Astrocyte (in vitro differentiated cells and primary cell): ENCODE results near the gene SRSF1.

Experiments
- EZH2 ChIP-seq: IDR thresholded peaks from 2 replicates; pipeline ENCODE4 v1.6.1; 2012; ENCODE audit warnings: mild to moderate bottlenecking, low read length, inconsistent platforms; ENCODE audit not compliant: insufficient read depth
- TF ChIP-seq, protein P1 (sequence below): IDR thresholded peaks from 2 replicates; pipeline ENCODE4 v1.5.1; 2011; ENCODE audit warnings: low read depth, mild to moderate bottlenecking, inconsistent platforms, low read length, moderate library complexity; ENCODE audit not compliant: insufficient read depth

GRCh38 chr17:57994436-57994835 lies 12.6 kb downstream of the SRSF1 start:
- TF ChIP-seq, protein P1, sequence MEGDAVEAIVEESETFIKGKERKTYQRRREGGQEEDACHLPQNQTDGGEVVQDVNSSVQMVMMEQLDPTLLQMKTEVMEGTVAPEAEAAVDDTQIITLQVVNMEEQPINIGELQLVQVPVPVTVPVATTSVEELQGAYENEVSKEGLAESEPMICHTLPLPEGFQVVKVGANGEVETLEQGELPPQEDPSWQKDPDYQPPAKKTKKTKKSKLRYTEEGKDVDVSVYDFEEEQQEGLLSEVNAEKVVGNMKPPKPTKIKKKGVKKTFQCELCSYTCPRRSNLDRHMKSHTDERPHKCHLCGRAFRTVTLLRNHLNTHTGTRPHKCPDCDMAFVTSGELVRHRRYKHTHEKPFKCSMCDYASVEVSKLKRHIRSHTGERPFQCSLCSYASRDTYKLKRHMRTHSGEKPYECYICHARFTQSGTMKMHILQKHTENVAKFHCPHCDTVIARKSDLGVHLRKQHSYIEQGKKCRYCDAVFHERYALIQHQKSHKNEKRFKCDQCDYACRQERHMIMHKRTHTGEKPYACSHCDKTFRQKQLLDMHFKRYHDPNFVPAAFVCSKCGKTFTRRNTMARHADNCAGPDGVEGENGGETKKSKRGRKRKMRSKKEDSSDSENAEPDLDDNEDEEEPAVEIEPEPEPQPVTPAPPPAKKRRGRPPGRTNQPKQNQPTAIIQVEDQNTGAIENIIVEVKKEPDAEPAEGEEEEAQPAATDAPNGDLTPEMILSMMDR, result no peak
- no peak for TF ChIP-seq EZH2
